GM12878 (cell line): ENCODE data around the gene MAD1L1. TPM values are rescaled to one million over a fixed set of nuclear protein-coding genes. Genes with fewer than 3 reads are reported as not detected.

ENCODE experiments used
- ATAC-seq: fragments of 200-7000 bp; cut with Tn5 transposase; 3 replicates; pipeline ENCODE4 v1.9.1; 2020; ENCODE audit warnings: mild to moderate bottlenecking, moderate library complexity
- BruUV-seq: library from RNA; stranded (reverse); fragments of 400-500 nt; replicated peaks from 2 replicates; lab custom pipeline; 2021; lab: Mats Ljungman, UMichigan
- CTCF ChIA-PET: fragments of 300-600 bp; sonication (Branson Sonifier 250); formaldehyde crosslinking; extraction: SDS; loops from one replicate; lab custom pipeline; 2021; ENCODE audit warnings: inconsistent platforms; lab: Yijun Ruan, JAX
- POLR2A ChIA-PET: fragments of 350-600 bp; formaldehyde crosslinking; extraction: SDS; loops from one replicate; lab custom pipeline; 2021; ENCODE audit warnings: inconsistent platforms; lab: Charles Lee
- RAD21 ChIA-PET: fragments of 300-600 bp; sonication (Branson Sonifier 250); formaldehyde crosslinking; loops from one replicate; lab custom pipeline; 2023; ENCODE audit warnings: antibody characterized with exemption; ENCODE audit not compliant: unreplicated experiment; lab: Charles Lee
- SMC1A ChIA-PET: fragments of 300-600 bp; sonication (Branson Sonifier 250); formaldehyde crosslinking; loops from one replicate; lab custom pipeline; 2023; ENCODE audit not compliant: unreplicated experiment, uncharacterized antibody; lab: Charles Lee
- DNase-seq: peaks from one replicate; pipeline ENCODE4 v3.0.0-alpha.2; 2011; ENCODE audit warnings: low read depth, low spot score
- FAIRE-seq: peaks from 3 replicates; lab custom pipeline; 2011; peaks lifted over from hg19 to GRCh38; lab: Jason Lieb, UNC
- H2AFZ ChIP-seq: 2 replicates; pipeline ENCODE4 v1.6.0; 2011; ENCODE audit warnings: low read depth, low read length, control low read depth; ENCODE audit not compliant: control insufficient read depth
- H3K27ac ChIP-seq: 2 replicates; pipeline ENCODE4 v1.5.1; 2011; ENCODE audit warnings: control low read depth; ENCODE audit not compliant: control insufficient read depth, insufficient read depth
- H3K27me3 ChIP-seq, 2 experiments: replicated peaks in 1 of 2; 2 replicates each; pipeline versions ENCODE4 v1.6.0 to v1.6.1; 2011; ENCODE audit warnings: low read length in 1 of 2; ENCODE audit not compliant: control insufficient read depth in 2 of 2, insufficient read depth in 2 of 2
- H3K36me3 ChIP-seq, 2 experiments: 2 replicates each; pipeline ENCODE4 v1.5.1; 2011; ENCODE audit warnings: low read length in 1 of 2; ENCODE audit not compliant: control insufficient read depth in 2 of 2, insufficient read depth in 2 of 2
- H3K4me1 ChIP-seq: 2 replicates; pipeline ENCODE4 v1.6.1; 2011; ENCODE audit warnings: mild to moderate bottlenecking, low read length, moderate library complexity, mixed read lengths; ENCODE audit not compliant: control insufficient read depth, insufficient read depth
- H3K4me2 ChIP-seq: 2 replicates; pipeline ENCODE4 v1.6.0; 2011; ENCODE audit warnings: control low read depth; ENCODE audit not compliant: control insufficient read depth, insufficient read depth
- H3K4me3 ChIP-seq: fragments of 200-600 bp; sonication (generic); 2 replicates; pipeline ENCODE4 v1.5.1; 2016
- H3K79me2 ChIP-seq: 2 replicates; pipeline ENCODE4 v1.6.0; 2011; ENCODE audit warnings: low read length; ENCODE audit not compliant: control insufficient read depth, insufficient read depth
- H3K9ac ChIP-seq: 2 replicates; pipeline ENCODE4 v1.8.0; 2011; ENCODE audit warnings: low read length, control low read depth, mixed read lengths; ENCODE audit not compliant: control insufficient read depth, insufficient read depth
- H3K9me3 ChIP-seq: replicated peaks from 3 replicates; pipeline ENCODE4 v1.5.1; 2011; ENCODE audit warnings: mild to moderate bottlenecking, low read length; ENCODE audit not compliant: control insufficient read depth, insufficient read depth
- H4K20me1 ChIP-seq: 2 replicates; pipeline ENCODE4 v1.6.0; 2011; ENCODE audit not compliant: control insufficient read depth, insufficient read depth
- ATF2 ChIP-seq: IDR thresholded peaks from 2 replicates; pipeline ENCODE4 v1.6.1; 2012; ENCODE audit warnings: low read length, inconsistent platforms
- ATF3 ChIP-seq: IDR thresholded peaks from 2 replicates; pipeline ENCODE4 v1.6.1; 2011; ENCODE audit warnings: low read depth, mild to moderate bottlenecking, low read length, moderate library complexity, borderline replicate concordance; ENCODE audit errors: extremely low read depth
- BACH1 ChIP-seq: fragments of 450-650 bp; IDR thresholded peaks from 2 replicates; pipeline ENCODE4 v1.6.1; 2017; ENCODE audit warnings: mild to moderate bottlenecking, borderline replicate concordance
- FOXM1 ChIP-seq: IDR thresholded peaks from 2 replicates; pipeline ENCODE4 v1.6.1; 2012; ENCODE audit warnings: low read depth, mild to moderate bottlenecking, inconsistent platforms, low read length, moderate library complexity
- MTA3 ChIP-seq: IDR thresholded peaks from 2 replicates; pipeline ENCODE4 v1.6.1; 2012; ENCODE audit warnings: low read length, inconsistent platforms, borderline replicate concordance
- NKRF ChIP-seq: fragments of 450-650 bp; conservative IDR thresholded peaks from 2 replicates; pipeline ENCODE4 v1.6.1; 2017; ENCODE audit warnings: mild to moderate bottlenecking, moderate library complexity
- PML ChIP-seq: IDR thresholded peaks from 2 replicates; pipeline ENCODE4 v1.6.1; 2012; ENCODE audit warnings: low read length, inconsistent platforms
- SMAD5 ChIP-seq: IDR thresholded peaks from 2 replicates; pipeline ENCODE4 v1.6.1; 2016; ENCODE audit warnings: antibody characterized with exemption, low read depth
- SUPT20H ChIP-seq: IDR thresholded peaks from 2 replicates; pipeline ENCODE4 v1.6.1; 2011; ENCODE audit warnings: low read depth, mild to moderate bottlenecking, low read length, moderate library complexity, borderline replicate concordance; ENCODE audit not compliant: control insufficient read depth
- ZBTB4 ChIP-seq: fragments of 450-650 bp; formaldehyde crosslinking; IDR thresholded peaks from 2 replicates; pipeline ENCODE4 v1.4.0; 2022; ENCODE audit warnings: mild to moderate bottlenecking, moderate library complexity
- WGBS: methylation state at CpG from one replicate; pipeline ENCODE4 v1.1.6; 2016; ENCODE audit warnings: low lambda C conversion rate; ENCODE audit not compliant: insufficient replicate concordance, insufficient coverage; ENCODE audit errors: missing lambda C conversion rate; 5-methylcytosine and 5-hydroxymethylcytosine counted together
- in situ Hi-C: fragments of 300-500 bp; cut with MboI; formaldehyde crosslinking; loops from 9 replicates; pipeline ENCODE4 v1.14.3; 2018; ENCODE audit warnings: mixed read lengths
- intact Hi-C: fragments of 100-400 bp; cut with micrococcal nuclease; formaldehyde crosslinking; loops from one replicate; pipeline ENCODE4 v1.14.2; 2022; ENCODE audit not compliant: unreplicated experiment
- polyA plus RNA-seq, 11 experiments: library from polyadenylated mRNA; depleted of rRNA in 4 of 11; unstranded in 6 of 11; stranded (reverse) in 5 of 11; fragments of >200 nt; fragmentation: Nextera tagmentation in 4 of 11; fragmentation: Illumina TruSeq in 1 of 11; extraction: Ambion mirVana in 4 of 11; extraction: Trizol in 1 of 11; gene quantifications; 1 replicate in 1 of 11; 2 replicates in 10 of 11; pipeline versions ENCODE4 v1.2.1 to v1.2.3, GENCODE V29; 2011 to 2016; ENCODE audit warnings: inconsistent platforms in 2 of 11, missing spikeins in 2 of 11, low read depth in 1 of 11
- total RNA-seq, 4 experiments: library from RNA; depleted of rRNA in 3 of 4; stranded (reverse); fragments of >200 nt in 3 of 4; fragmentation: Illumina TruSeq in 1 of 4; extraction: Trizol in 1 of 4; gene quantifications; 2 replicates each; pipeline versions ENCODE4 v1.2.1 to v1.2.3, GENCODE V29; 2013 to 2021
- TF ChIP-seq, protein P1 (sequence below): IDR thresholded peaks from 2 replicates; pipeline ENCODE4 v1.6.1; 2012; ENCODE audit warnings: low read depth, low read length, improper control_type of control experiment

MAD1L1 gene
- total and polyA plus RNA-seq, 10 of the 15 experiments (the other 5 are each of a cell fraction or from before 2014, with no cell fraction given) = 2.2 to 76.8 (median 38.3) TPM

GRCh38 chr7:2084781-2085505 lies 147.8 kb downstream of the MAD1L1 start (continued):
- TF ChIP-seq ZBTB4 (no peak), PML (no peak)

DNA sequence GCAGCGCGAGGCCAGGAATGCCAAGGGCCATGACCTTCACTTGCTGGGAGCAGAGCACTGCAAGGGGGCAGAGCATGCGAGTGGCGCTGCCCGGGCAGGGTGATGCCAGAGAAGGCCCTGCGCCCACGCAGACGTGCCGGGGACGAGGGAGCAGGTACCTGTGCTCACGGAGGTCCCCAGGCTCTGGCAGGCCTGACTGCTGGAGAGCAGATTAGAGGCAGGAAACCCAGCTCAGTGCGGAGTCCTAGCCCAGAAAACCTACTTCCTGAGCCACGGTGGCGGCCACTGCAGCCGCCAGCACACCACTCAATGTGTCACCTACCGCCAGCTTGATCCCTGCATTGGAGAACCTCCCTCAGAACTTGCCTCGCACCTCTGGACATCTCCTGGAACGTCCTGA lies 148.4 kb downstream of the MAD1L1 start:
- FAIRE-seq (no peak), DNase-seq (no peak), ATAC-seq (no peak)
- no peaks in the 10 kb centered on the region for H3K27me3 ChIP-seq
- H3K27ac ChIP-seq = no peak overlapping the region
- WGBS = 95% methylated on average over 18 of the region's 18 CpGs
- RAD21 ChIA-PET = no interaction called here
- H3K36me3 ChIP-seq = peaks cover 2 to 4% of the 10 kb centered on the region in 2 experiments; a peak in 2 of 4 replicates
- intact Hi-C loops (no loop called here), in situ Hi-C loops (no loop called here)
- POLR2A ChIA-PET = no interaction called here
- H3K4me2 ChIP-seq = no peak overlapping the region
- BruUV-seq = no TSS peak
- CTCF ChIA-PET = no interaction called here
- no peaks in the 10 kb centered on the region for H3K4me1 ChIP-seq
- no peaks in the 10 kb centered on the region for H4K20me1 ChIP-seq
- no peak overlapping the region for H2AFZ ChIP-seq
- SMC1A ChIA-PET = no interaction called here
- H3K79me2 ChIP-seq = no peaks in the 10 kb centered on the region
- H3K9ac ChIP-seq = no peak overlapping the region
- H3K9me3 ChIP-seq = no peaks in the 10 kb centered on the region
- H3K4me3 ChIP-seq = no peak overlapping the region
- TF ChIP-seq ATF2 = no peak
- TF ChIP-seq SUPT20H = no peak
- TF ChIP-seq FOXM1 = no peak
- no peak for TF ChIP-seq MTA3
- TF ChIP-seq SMAD5 = no peak
- no peak for TF ChIP-seq NKRF
- TF ChIP-seq BACH1 = no peak
- TF ChIP-seq ATF3 = no peak
- TF ChIP-seq, protein P1, sequence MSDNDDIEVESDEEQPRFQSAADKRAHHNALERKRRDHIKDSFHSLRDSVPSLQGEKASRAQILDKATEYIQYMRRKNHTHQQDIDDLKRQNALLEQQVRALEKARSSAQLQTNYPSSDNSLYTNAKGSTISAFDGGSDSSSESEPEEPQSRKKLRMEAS = no peak
